Skeletal muscle cell (primary cell): ENCODE data around the gene WDPCP.
"Not testable (repeated sequence)": the region's sequence is repeated elsewhere in the genome, so short reads cannot be mapped to it uniquely, and the experiment has no call there.

Experiments used
- DNase-seq: peaks from one replicate; pipeline ENCODE4 v3.0.0-alpha.2; 2010; ENCODE audit warnings: low read depth
- H3K4me3 ChIP-seq: 2 replicates; pipeline ENCODE4 v1.5.1; 2011; ENCODE audit warnings: low read depth, mild to moderate bottlenecking, control low read depth, low read length, moderate library complexity

WDPCP gene

DNA sequence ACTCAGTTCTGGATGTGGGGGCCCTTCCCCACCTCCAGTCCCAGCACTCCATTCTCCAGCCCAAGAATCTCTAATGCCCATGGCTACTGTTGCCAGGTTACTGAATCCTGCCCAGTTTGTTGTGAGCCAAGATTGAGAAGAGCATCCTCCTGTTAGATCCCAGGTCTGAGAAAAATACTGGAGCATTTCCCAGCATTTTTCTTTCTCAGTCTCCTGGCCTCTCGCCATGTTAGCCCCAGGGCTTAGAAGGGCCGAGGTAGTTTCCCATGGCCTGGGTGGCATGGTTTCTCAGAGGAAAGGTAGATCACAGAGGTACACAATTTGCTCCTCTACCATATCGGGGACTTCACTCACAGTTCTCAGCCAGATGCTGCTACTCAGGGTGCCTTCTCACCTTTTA, 401.9 kb downstream of the WDPCP start:
- DNase-seq = no peak
- no peak overlapping the region for H3K4me3 ChIP-seq

- H3K4me3 ChIP-seq = no peak overlapping the region
- no peak for DNase-seq
Measured at GRCh38 chr2:63163161-63163820, 425.0 kb downstream of the WDPCP start.

DNA sequence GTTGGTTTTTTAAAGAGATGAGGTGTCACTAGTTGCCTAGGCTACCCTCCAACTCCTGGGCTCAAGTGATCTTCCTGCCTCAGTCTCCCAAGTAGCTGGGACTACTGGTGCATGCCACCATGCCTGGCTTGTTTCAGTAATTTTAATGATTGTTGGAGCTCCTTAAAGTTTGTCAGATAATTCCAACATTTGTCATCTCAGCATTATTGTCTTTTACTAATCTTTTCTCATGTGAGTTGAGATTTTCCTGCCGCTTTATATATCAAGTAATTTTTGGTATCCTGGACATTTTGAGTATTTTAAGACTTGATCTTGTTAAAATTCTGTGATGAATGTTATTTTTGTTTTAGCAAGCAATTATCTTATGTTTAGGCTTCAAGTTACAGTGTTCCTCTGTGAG, 429.0 kb downstream of the WDPCP start:
- DNase-seq = no peak
- H3K4me3 ChIP-seq = no peak overlapping the region

GRCh38 chr2:63136683-63137082, 451.6 kb downstream of the WDPCP start:
- not testable (repeated sequence) for H3K4me3 ChIP-seq, DNase-seq

- no peak for DNase-seq
Measured at GRCh38 chr2:63132020-63132419, 456.3 kb downstream of the WDPCP start.

DNA sequence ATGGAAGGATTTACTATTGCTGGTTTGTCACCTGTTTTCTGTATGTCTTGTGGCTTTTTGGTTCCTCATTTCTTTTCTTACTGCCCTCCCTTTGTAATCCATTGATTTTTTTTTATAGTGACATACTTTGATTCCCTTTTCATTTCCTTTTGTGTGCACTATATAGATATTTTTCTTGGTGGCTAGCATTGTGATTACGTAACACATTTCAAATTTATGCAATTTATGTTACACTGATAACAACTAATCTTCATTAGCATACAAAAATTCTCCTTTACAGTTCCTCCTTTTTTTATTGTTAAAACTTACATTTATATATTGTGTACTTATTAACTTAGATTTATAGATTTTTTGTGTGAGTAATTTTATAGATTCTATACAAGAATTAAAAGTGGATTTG, 457.1 kb downstream of the WDPCP start:
- H3K4me3 ChIP-seq = no peak overlapping the region
- no peak for DNase-seq

More at GRCh38 chr2:63132020-63132419, 456.3 kb downstream of the WDPCP start:
- no peak overlapping the region for H3K4me3 ChIP-seq

GRCh38 chr2:63127594-63127993, 460.7 kb downstream of the WDPCP start:
- H3K4me3 ChIP-seq = no peak overlapping the region
- DNase-seq = no peak

DNA sequence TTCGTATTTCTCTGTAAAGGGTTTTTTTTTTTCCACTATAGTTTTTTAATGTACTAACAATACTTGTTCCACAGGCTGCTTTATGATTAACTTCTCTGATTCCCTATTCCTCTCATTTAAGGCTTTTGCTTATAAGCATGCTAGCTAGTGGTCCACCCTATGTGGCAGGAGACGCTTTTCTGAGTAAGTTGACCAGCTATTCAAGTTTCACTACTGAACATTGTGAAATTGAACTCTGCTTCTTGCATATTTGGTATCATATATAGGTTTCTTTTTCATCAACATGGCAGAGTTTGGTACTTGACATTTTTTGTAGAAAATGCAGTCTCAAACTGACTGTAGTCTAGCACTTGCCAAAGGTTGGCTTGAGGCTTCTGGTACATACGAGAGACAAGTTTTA, 463.4 kb downstream of the WDPCP start:
- no peak overlapping the region for H3K4me3 ChIP-seq
- no peak for DNase-seq

- no peak for DNase-seq
- no peak overlapping the region for H3K4me3 ChIP-seq
Measured at GRCh38 chr2:63124218-63124617, 464.1 kb downstream of the WDPCP start.

- no peak overlapping the region for H3K4me3 ChIP-seq
- no peak for DNase-seq
Measured at GRCh38 chr2:63122921-63123320, 465.4 kb downstream of the WDPCP start.

- no peak for DNase-seq
- H3K4me3 ChIP-seq = no peak overlapping the region
Measured at GRCh38 chr2:63121055-63121834, 467.0 kb downstream of the WDPCP start.

DNA sequence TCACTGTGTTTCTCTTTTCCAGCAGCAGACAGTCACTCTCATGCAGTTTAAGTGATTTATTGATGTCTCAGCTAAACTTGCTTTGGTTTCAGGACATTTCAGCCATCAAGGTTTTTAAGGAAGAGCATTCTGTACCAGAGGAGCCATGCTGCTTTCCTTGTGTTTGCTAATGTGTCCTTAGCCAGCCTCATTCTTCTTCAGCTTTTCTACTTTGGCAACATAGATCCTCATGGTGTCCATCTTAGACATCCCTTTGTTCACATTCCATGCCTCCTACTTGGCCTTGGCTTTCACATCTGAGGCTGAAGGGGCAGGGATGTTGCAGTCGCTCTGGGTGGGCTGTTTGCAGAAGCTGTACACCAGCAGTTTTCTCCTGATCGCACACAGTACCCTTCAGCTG, 469.5 kb downstream of the WDPCP start:
- DNase-seq = no peak
- H3K4me3 ChIP-seq = no peak overlapping the region

GRCh38 chr2:63104482-63104881, 483.8 kb downstream of the WDPCP start:
- H3K4me3 ChIP-seq = no peak overlapping the region
- no peak for DNase-seq

DNA sequence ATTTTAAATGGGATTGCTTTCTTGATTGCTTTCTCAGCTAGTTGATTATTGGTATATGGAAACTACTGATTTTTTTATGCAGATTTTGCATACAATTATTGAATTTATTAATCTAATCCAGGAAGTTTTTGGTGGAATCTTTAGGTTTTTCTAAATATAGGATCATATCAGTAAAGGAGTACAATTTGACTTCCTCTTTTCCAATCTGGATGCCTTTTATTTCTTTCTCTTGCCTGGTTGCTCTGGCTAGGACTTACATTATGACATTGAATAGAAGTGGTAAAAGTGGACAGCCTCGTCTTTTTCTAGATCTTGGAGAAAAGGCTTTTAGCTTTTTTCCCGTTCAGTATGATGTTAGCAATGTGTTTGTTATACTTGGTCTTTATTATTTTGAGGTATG, 486.3 kb downstream of the WDPCP start:
- H3K4me3 ChIP-seq = no peak overlapping the region
- no peak for DNase-seq

GRCh38 chr2:63099032-63099431, 489.2 kb downstream of the WDPCP start:
- H3K4me3 ChIP-seq = no peak overlapping the region
- DNase-seq = no peak

DNA sequence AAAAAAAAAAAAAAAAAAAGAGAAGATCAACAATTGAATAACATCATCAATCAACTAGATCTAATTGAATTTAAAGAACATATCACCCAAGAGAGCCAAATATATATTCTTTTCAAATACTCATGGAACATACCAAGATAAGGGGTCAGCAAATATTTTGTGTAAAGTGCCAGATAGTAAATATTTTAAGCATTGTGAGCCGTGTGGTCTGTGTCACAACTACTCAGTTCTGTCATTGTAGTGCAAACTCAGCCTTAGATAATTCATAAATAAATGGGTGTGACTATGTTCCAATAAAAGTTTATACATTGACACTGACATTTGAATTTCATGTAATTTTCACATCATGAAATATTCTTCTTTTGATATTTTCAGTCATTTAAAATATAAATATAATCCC, 491.8 kb downstream of the WDPCP start:
- H3K4me3 ChIP-seq = no peak overlapping the region
- DNase-seq = no peak

GRCh38 chr2:63093502-63093901, 494.8 kb downstream of the WDPCP start:
- H3K4me3 ChIP-seq = no peak overlapping the region
- no peak for DNase-seq

- no peak overlapping the region for H3K4me3 ChIP-seq
- DNase-seq = no peak
Measured at GRCh38 chr2:63092857-63093256, 495.4 kb downstream of the WDPCP start.

- DNase-seq = no peak
- H3K4me3 ChIP-seq = no peak overlapping the region
Measured at GRCh38 chr2:63092401-63092800, 495.9 kb downstream of the WDPCP start.

- DNase-seq = no peak
- no peak overlapping the region for H3K4me3 ChIP-seq
Measured at GRCh38 chr2:63086687-63087086, 501.6 kb downstream of the WDPCP start.

DNA sequence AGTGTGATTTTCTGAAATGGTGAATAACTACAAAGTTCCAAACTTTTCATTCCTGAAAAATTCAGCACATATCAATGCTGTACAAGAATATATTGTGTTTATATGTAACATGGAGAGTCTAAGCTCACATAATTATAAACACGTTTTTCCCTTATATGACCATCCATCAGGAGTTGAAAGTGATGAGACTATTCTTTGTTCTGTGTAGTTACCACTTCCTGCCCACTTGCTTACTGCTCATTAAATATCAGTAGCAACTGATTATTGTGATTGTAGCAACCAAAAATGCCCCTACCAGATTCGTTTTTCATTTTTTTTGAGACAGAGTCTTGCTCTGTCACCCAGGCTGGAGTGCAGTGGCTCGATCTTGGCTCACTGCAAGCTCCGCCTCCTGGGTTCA, 506.9 kb downstream of the WDPCP start:
- H3K4me3 ChIP-seq = no peak overlapping the region
- DNase-seq = no peak
